Spleen (tissue), 7 donors: ENCODE results near the gene RAB5B.

Experiments
- CTCF ChIP-seq, 11 experiments: fragments of 200-600 bp in 7 of 11; fragments of 450-650 bp in 4 of 11; sonication (generic) in 4 of 11; IDR thresholded peaks in 8 of 11; conservative IDR thresholded peaks in 3 of 11; 1 replicate in 7 of 11; 2 replicates in 4 of 11; pipeline versions ENCODE4 v1.4.0 to v1.8.0; 2016 to 2021; ENCODE audit warnings: antibody characterized with exemption in 11 of 11, inconsistent platforms in 4 of 11, mild to moderate bottlenecking in 1 of 11
- POLR2A ChIP-seq, 3 donors: fragments of 450-650 bp; IDR thresholded peaks; one replicate each; pipeline ENCODE4 v1.5.1; 2017; ENCODE audit warnings: antibody characterized with exemption in 3 of 3, mild to moderate bottlenecking in 1 of 3
- POLR2AphosphoS5 ChIP-seq, 3 donors: sonication (generic); formaldehyde crosslinking; IDR thresholded peaks; one replicate each; pipeline ENCODE4 v1.5.1; 2017; ENCODE audit warnings: antibody characterized with exemption in 3 of 3
- donor health status: DM: no; HTN: no; CAD: no; lungs with moderate emphysema.
- donor health status: DM: no; HTN: no; CAD: no.
- donor health status: DM: no; HTN: no; CAD: no.

- no peak for TF ChIP-seq CTCF (IDR thresholded peaks at IDR 0.05 in 8 of 11, conservative IDR thresholded peaks at IDR 0.05 in 3 of 11)
- no peak for TF ChIP-seq POLR2AphosphoS5 (IDR thresholded peaks at IDR 0.05)
- TF ChIP-seq POLR2A (IDR thresholded peaks at IDR 0.05) = no peak
These were observed 43.3 kb downstream of the RAB5B start for GRCh38 chr12:56017181-56017580.
